ENCODE results near the gene DLGAP1. TPM values are rescaled to one million over a fixed set of nuclear protein-coding genes. Genes with fewer than 3 reads are reported as not detected.

Gene DLGAP1
- total RNA-seq, 1 donor from 2014 or later = 13.6 TPM

GRCh38 chr18:3872641-3873040 lies 582.5 kb downstream of the DLGAP1 start:
- no peak for DNase-seq
- Mint-ChIP-seq H3K4me3 (ENCODE audit: unreplicated experiment) (no peak overlapping the region), H3K9me3 (ENCODE audit: unreplicated experiment) (no peaks in the 10 kb centered on the region), H3K4me1 (ENCODE audit: low read depth, unreplicated experiment) (peaks cover 9% of the 10 kb centered on the region), H3K36me3 (ENCODE audit: unreplicated experiment) (no peaks in the 10 kb centered on the region), H3K27me3 (ENCODE audit: unreplicated experiment) (no peaks in the 10 kb centered on the region), H3K27ac (ENCODE audit: unreplicated experiment) (no peak overlapping the region)
- no peak for TF ChIP-seq CTCF (IDR thresholded peaks at IDR 0.05; ENCODE audit: partially characterized antibody, unreplicated experiment)

GRCh38 chr18:3871687-3872086 lies 583.4 kb downstream of the DLGAP1 start:
- no peak for TF ChIP-seq CTCF (IDR thresholded peaks at IDR 0.05; ENCODE audit: partially characterized antibody, unreplicated experiment)
- H3K4me3 Mint-ChIP-seq (ENCODE audit: unreplicated experiment) = no peak overlapping the region
- DNase-seq = no peak
- H3K27me3 Mint-ChIP-seq (ENCODE audit: unreplicated experiment) = no peaks in the 10 kb centered on the region
- no peak overlapping the region for H3K27ac Mint-ChIP-seq (ENCODE audit: unreplicated experiment)
- H3K4me1 Mint-ChIP-seq (ENCODE audit: low read depth, unreplicated experiment) = peaks cover 9% of the 10 kb centered on the region
- H3K9me3 Mint-ChIP-seq (ENCODE audit: unreplicated experiment) = no peaks in the 10 kb centered on the region
- H3K36me3 Mint-ChIP-seq (ENCODE audit: unreplicated experiment) = no peaks in the 10 kb centered on the region

- Mint-ChIP-seq H3K27ac (ENCODE audit: unreplicated experiment) (no peak overlapping the region), H3K27me3 (ENCODE audit: unreplicated experiment) (no peaks in the 10 kb centered on the region), H3K9me3 (ENCODE audit: unreplicated experiment) (no peaks in the 10 kb centered on the region), H3K36me3 (ENCODE audit: unreplicated experiment) (no peaks in the 10 kb centered on the region), H3K4me3 (ENCODE audit: unreplicated experiment) (no peak overlapping the region), H3K4me1 (ENCODE audit: low read depth, unreplicated experiment) (peaks cover 9% of the 10 kb centered on the region)
- DNase-seq = no peak
- TF ChIP-seq CTCF (IDR thresholded peaks at IDR 0.05; ENCODE audit: partially characterized antibody, unreplicated experiment) = no peak
Observed at GRCh38 chr18:3870914-3871313, 584.2 kb downstream of the DLGAP1 start.

GRCh38 chr18:3869848-3870247 lies 585.3 kb downstream of the DLGAP1 start:
- Mint-ChIP-seq H3K27me3 (ENCODE audit: unreplicated experiment) (no peaks in the 10 kb centered on the region), H3K4me1 (ENCODE audit: low read depth, unreplicated experiment) (peaks cover 9% of the 10 kb centered on the region), H3K9me3 (ENCODE audit: unreplicated experiment) (no peaks in the 10 kb centered on the region), H3K4me3 (ENCODE audit: unreplicated experiment) (no peak overlapping the region), H3K27ac (ENCODE audit: unreplicated experiment) (no peak overlapping the region), H3K36me3 (ENCODE audit: unreplicated experiment) (no peaks in the 10 kb centered on the region)
- no peak for DNase-seq
- peak; percentile 26 for TF ChIP-seq CTCF (IDR thresholded peaks at IDR 0.05; ENCODE audit: partially characterized antibody, unreplicated experiment)

GRCh38 chr18:3867864-3868311 lies 587.2 kb downstream of the DLGAP1 start:
- no peaks in the 10 kb centered on the region for H3K9me3 Mint-ChIP-seq (ENCODE audit: unreplicated experiment)
- no peak overlapping the region for H3K4me3 Mint-ChIP-seq (ENCODE audit: unreplicated experiment)
- no peaks in the 10 kb centered on the region for H3K27me3 Mint-ChIP-seq (ENCODE audit: unreplicated experiment)
- H3K36me3 Mint-ChIP-seq (ENCODE audit: unreplicated experiment) = no peaks in the 10 kb centered on the region
- no peak overlapping the region for H3K27ac Mint-ChIP-seq (ENCODE audit: unreplicated experiment)
- DNase-seq = no peak
- peaks cover 4% of the 10 kb centered on the region for H3K4me1 Mint-ChIP-seq (ENCODE audit: low read depth, unreplicated experiment)
- no peak for TF ChIP-seq CTCF (IDR thresholded peaks at IDR 0.05; ENCODE audit: partially characterized antibody, unreplicated experiment)
